Measurements from ENCODE around the gene GJB4. TPM values are rescaled to one million over a fixed set of nuclear protein-coding genes. Genes with fewer than 3 reads are reported as not detected.

The GJB4 gene
- total RNA-seq, 1 experiment from 2014 or later, result 0.07 TPM

DNA sequence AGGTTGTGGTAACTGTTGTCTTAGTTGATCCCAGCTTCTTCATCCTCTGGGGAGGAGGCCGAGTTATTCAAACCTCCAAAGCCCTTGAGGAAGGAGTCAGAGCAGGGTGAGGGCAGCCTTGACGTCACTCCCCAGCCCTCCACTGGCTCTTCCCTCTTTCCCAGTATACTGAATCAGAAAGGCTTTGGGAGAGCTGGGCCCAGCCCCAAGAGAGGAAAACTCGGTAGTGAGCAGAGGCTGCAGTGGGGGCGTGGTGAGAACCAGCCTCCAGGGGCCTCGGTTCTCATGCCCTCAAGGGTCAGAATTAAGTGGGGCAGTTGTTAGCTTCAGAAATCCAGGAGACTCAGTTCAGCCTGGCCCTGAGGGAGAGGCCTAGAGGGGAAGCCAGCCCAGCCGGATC, 31.4 kb downstream of the GJB4 start (continued):
- TF ChIP-seq, protein P1, sequence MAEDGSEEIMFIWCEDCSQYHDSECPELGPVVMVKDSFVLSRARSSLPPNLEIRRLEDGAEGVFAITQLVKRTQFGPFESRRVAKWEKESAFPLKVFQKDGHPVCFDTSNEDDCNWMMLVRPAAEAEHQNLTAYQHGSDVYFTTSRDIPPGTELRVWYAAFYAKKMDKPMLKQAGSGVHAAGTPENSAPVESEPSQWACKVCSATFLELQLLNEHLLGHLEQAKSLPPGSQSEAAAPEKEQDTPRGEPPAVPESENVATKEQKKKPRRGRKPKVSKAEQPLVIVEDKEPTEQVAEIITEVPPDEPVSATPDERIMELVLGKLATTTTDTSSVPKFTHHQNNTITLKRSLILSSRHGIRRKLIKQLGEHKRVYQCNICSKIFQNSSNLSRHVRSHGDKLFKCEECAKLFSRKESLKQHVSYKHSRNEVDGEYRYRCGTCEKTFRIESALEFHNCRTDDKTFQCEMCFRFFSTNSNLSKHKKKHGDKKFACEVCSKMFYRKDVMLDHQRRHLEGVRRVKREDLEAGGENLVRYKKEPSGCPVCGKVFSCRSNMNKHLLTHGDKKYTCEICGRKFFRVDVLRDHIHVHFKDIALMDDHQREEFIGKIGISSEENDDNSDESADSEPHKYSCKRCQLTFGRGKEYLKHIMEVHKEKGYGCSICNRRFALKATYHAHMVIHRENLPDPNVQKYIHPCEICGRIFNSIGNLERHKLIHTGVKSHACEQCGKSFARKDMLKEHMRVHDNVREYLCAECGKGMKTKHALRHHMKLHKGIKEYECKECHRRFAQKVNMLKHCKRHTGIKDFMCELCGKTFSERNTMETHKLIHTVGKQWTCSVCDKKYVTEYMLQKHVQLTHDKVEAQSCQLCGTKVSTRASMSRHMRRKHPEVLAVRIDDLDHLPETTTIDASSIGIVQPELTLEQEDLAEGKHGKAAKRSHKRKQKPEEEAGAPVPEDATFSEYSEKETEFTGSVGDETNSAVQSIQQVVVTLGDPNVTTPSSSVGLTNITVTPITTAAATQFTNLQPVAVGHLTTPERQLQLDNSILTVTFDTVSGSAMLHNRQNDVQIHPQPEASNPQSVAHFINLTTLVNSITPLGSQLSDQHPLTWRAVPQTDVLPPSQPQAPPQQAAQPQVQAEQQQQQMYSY (CRISPR knock-in tag; IDR thresholded peaks at IDR 0.05), result no peak
- TF ChIP-seq SMAD4 (CRISPR knock-in tag; IDR thresholded peaks at IDR 0.05), result no peak

DNA sequence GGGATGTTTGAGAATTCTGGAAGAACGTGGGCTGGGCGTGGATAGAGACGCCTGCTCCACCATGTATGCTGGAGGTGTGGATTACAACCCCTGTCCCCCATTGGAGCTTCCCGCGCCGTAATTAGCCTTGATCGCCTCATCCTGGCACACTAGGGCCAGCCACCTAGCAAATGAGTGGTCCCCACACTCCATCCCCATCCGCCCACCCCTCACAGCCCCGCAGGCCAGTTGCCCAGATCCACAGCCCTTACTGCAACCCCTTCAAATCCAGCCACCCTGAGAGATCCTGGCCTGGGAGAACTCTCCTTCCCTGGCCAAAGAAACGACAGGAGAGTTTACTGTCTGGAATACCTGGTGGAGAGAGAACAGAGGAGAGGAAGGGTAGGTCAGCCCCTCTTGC, 32.9 kb downstream of the GJB4 start:
- ChIA-PET CTCF (interaction anchor here (1.2 to 5.2 kb wide), 2 partner anchors 60 to 67 kb away, joined by 5 to 45 read pairs; partner anchors contain the start of gene SMIM12), POLR2A (no interaction called here)
- H3K27me3 Mint-ChIP-seq (ENCODE audit: low read depth), result peaks cover 27% of the 10 kb centered on the region
- peak; percentile 13 for ATAC-seq
- H3K36me3 Mint-ChIP-seq, result no peaks in the 10 kb centered on the region
- no peaks in the 10 kb centered on the region for H3K9me3 Mint-ChIP-seq
- TF ChIP-seq, protein P2, sequence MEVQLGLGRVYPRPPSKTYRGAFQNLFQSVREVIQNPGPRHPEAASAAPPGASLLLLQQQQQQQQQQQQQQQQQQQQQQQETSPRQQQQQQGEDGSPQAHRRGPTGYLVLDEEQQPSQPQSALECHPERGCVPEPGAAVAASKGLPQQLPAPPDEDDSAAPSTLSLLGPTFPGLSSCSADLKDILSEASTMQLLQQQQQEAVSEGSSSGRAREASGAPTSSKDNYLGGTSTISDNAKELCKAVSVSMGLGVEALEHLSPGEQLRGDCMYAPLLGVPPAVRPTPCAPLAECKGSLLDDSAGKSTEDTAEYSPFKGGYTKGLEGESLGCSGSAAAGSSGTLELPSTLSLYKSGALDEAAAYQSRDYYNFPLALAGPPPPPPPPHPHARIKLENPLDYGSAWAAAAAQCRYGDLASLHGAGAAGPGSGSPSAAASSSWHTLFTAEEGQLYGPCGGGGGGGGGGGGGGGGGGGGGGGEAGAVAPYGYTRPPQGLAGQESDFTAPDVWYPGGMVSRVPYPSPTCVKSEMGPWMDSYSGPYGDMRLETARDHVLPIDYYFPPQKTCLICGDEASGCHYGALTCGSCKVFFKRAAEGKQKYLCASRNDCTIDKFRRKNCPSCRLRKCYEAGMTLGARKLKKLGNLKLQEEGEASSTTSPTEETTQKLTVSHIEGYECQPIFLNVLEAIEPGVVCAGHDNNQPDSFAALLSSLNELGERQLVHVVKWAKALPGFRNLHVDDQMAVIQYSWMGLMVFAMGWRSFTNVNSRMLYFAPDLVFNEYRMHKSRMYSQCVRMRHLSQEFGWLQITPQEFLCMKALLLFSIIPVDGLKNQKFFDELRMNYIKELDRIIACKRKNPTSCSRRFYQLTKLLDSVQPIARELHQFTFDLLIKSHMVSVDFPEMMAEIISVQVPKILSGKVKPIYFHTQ (CRISPR knock-in tag; IDR thresholded peaks at IDR 0.05), result no peak
- TF ChIP-seq GTF2I (CRISPR knock-in tag; conservative IDR thresholded peaks at IDR 0.05) (no peak), SOX15 (CRISPR knock-in tag; IDR thresholded peaks at IDR 0.05) (no peak), NR3C1 (CRISPR knock-in tag; conservative IDR thresholded peaks at IDR 0.05; ENCODE audit: low read depth) (no peak), ZNF423 (CRISPR knock-in tag; IDR thresholded peaks at IDR 0.05) (no peak), ZBTB21 (CRISPR knock-in tag; IDR thresholded peaks at IDR 0.05; ENCODE audit: borderline replicate concordance) (no peak), ZNF121 (CRISPR knock-in tag; IDR thresholded peaks at IDR 0.05) (peak; percentile 63; the same call in 1 of the 2 replicates)
- TF ChIP-seq, protein P1 (CRISPR knock-in tag; IDR thresholded peaks at IDR 0.05), result no peak
- no peak overlapping the region for H3K27ac Mint-ChIP-seq
- peaks cover 19% of the 10 kb centered on the region for H3K4me1 Mint-ChIP-seq
- H3K4me3 Mint-ChIP-seq, result peak overlapping the region; percentile 70
- DNase-seq (ENCODE audit: low spot score), result no peak

DNA sequence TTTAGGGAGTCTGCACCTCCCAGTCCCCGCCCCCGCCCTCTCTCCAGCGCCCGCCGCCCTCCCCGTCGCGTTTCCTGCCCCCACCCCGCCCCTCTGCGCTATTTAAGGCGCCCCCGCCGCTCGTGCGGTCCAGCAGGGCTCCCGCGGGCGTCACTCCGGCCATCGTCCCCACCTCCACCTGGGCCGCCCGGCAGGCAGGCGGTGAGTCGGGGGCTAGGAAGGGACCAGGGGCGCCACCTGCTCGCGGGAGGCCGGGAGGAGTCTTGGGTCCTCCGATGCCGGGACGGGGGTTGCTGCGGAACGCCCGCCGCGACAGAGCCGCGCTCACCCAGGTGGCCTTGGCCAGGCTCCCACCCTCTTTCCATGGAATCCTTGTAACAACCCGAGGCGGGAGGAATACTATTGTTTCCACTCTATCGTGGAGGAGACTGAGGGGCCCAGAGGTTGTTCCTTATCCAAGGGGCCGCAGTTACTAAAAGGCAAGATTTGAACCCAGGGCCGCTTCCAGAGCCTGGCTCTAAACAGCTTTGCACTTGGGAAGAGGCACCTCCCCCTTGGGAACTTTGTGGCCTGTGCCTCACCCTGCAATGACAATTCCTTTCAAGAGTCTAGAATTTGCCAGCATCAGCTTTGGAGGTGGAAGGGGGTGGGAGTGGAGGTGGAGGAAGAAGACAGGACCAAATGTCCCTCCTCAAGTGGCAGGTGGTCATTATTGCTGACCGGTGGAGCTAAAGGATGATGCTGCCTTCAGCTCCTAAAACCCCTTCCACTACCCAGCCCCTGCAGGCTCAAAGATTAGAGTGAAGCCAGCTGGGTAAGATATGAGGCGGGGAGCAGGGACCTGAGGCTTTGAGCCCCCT, 33.6 kb downstream of the GJB4 start, which contains the start of gene GJA4:
GJA4 (plus strand) TSS at position 132 of the 860 bp plus-strand sequence. CDS start 1,215 bp downstream, outside the sequence.
- Mint-ChIP-seq H3K4me3 (peak within 1 kb of the TSS; percentile 70), H3K4me1 (peaks cover 17% of the 10 kb centered on the region), H3K9me3 (no peaks in the 10 kb centered on the region), H3K27ac (no peak within 1 kb of the TSS), H3K27me3 (ENCODE audit: low read depth) (peaks cover 27% of the 10 kb centered on the region), H3K36me3 (no peaks in the 10 kb centered on the region)
- TF ChIP-seq, protein P3, sequence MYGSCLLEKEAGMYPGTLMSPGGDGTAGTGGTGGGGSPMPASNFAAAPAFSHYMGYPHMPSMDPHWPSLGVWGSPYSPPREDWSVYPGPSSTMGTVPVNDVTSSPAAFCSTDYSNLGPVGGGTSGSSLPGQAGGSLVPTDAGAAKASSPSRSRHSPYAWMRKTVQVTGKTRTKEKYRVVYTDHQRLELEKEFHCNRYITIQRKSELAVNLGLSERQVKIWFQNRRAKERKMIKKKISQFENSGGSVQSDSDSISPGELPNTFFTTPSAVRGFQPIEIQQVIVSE (CRISPR knock-in tag; IDR thresholded peaks at IDR 0.05; ENCODE audit: borderline replicate concordance), result no peak
- TF ChIP-seq, protein P4, sequence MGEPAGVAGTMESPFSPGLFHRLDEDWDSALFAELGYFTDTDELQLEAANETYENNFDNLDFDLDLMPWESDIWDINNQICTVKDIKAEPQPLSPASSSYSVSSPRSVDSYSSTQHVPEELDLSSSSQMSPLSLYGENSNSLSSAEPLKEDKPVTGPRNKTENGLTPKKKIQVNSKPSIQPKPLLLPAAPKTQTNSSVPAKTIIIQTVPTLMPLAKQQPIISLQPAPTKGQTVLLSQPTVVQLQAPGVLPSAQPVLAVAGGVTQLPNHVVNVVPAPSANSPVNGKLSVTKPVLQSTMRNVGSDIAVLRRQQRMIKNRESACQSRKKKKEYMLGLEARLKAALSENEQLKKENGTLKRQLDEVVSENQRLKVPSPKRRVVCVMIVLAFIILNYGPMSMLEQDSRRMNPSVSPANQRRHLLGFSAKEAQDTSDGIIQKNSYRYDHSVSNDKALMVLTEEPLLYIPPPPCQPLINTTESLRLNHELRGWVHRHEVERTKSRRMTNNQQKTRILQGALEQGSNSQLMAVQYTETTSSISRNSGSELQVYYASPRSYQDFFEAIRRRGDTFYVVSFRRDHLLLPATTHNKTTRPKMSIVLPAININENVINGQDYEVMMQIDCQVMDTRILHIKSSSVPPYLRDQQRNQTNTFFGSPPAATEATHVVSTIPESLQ (CRISPR knock-in tag; IDR thresholded peaks at IDR 0.05), result no peak
- no peak for TF ChIP-seq ETV6 (CRISPR knock-in tag; IDR thresholded peaks at IDR 0.05)
- TF ChIP-seq, protein P5, sequence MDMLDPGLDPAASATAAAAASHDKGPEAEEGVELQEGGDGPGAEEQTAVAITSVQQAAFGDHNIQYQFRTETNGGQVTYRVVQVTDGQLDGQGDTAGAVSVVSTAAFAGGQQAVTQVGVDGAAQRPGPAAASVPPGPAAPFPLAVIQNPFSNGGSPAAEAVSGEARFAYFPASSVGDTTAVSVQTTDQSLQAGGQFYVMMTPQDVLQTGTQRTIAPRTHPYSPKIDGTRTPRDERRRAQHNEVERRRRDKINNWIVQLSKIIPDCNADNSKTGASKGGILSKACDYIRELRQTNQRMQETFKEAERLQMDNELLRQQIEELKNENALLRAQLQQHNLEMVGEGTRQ (CRISPR knock-in tag; IDR thresholded peaks at IDR 0.05), result no peak
- ATAC-seq (peak; percentile 13), DNase-seq (ENCODE audit: low spot score) (no peak)
- POLR2A ChIA-PET, result no interaction called here
- CTCF ChIA-PET, result interaction anchor here (1.2 to 5.2 kb wide), 2 partner anchors 59 to 66 kb away, joined by 5 to 45 read pairs; partner anchors contain the start of gene SMIM12
